HG03139 (cell line): ENCODE measurements around the gene SRD5A1.

Experiments
- ATAC-seq: cut with Tn5 transposase; IDR thresholded peaks from one replicate; pipeline ENCODE4 v1.9.1; 2021; ENCODE audit not compliant: unreplicated experiment

Gene SRD5A1

GRCh38 chr5:6682239-6682638 is 49.0 kb downstream of the SRD5A1 start:
- no peak for ATAC-seq

- no peak for ATAC-seq
Observed at GRCh38 chr5:6683241-6683640, 50.0 kb downstream of the SRD5A1 start.

DNA sequence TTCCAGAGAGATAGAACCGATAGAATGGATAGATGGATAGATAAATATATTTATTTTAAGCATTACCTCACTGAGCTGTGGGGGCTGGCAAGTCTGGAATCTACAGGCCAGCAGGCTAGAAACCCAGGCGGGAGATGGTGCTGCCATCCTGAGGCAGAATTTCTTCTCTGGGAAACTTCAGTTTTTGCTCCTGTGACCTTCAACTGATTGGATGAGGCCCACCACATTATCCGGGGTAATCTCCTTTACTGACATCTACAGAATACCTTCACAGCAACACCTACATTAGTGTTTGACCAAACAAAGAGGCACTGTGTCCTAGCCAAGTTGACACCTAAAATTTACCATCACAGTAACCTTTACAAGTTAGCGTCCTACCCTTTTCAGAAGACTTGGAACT is 50.8 kb downstream of the SRD5A1 start:
- ATAC-seq, result no peak

DNA sequence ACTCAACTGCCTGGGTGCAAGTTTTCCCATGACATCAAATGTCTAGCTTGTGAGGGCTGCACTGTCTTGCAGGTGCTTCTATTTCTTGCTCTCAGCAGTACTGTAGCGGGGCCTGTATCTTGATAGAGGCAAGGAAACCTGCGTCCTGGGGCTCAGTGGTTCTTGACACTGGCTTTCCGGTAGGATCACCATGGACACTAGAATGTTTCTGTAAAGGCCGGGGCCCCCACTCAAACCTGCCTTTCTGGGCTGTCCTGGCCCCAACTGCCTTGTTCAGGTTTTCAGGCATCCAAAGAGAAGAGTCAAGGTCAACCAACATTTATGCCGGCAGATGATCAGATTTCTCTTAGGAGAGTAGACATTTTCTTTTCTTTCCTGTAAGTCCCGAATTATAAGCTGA is 53.3 kb downstream of the SRD5A1 start:
- ATAC-seq, result no peak

GRCh38 chr5:6686915-6687409 is 53.7 kb downstream of the SRD5A1 start:
- no peak for ATAC-seq

GRCh38 chr5:6687505-6687904 is 54.3 kb downstream of the SRD5A1 start:
- ATAC-seq, result no peak

DNA sequence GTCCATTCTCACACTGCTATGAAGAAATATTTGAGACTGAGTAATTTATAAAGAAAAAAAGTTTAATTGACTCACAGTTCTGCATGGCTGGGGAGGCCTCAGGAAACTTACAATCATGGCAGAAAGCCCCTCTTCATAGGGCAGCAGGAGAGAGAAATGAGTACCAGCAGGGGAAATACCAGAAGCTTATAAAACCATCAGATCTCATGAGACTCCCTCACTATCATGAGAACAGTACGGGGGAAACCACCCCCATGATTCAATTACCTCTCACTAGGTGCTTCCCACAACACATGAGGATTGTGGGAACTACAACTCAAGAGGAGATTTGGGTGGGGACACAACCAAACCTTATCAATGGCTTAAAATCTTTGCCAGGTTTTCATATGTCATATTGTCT is 59.7 kb downstream of the SRD5A1 start:
- no peak for ATAC-seq

GRCh38 chr5:6698696-6699095 is 65.5 kb downstream of the SRD5A1 start:
- no peak for ATAC-seq

- ATAC-seq, result no peak
Observed at GRCh38 chr5:6699357-6699756, 66.1 kb downstream of the SRD5A1 start.

- ATAC-seq, result no peak
Observed at GRCh38 chr5:6700074-6700684, 66.9 kb downstream of the SRD5A1 start.

DNA sequence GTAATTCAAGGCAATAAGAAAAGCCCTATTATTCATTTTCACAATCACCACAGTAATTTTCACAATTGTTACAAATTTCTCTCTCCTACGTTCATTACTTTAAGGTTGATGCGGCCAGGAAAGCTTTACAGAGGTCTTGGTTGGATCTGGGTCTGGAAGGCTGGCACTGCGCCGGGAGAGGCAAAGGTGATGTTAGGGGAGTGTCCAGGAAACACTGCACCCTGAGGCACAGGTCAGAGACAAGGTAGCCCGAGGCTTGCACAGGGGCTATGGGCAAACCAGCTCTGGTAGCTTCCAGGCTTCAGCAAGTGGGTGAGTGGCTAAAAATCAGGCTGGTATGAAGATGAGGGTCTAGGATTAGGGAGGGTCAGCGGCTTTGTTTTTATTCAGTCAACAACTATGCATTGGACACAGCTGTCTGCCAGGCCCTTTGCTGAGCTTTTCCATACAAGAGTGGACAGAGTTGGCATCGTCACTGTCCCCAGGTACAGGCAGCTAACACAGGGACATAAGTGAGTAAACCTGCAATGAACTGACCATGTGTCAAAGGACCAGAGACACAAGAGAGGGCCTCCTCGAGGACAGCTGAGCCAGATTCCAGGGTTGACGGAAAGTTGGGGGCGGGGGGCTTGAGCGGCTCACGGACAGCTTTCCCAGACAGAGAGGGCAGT is 67.6 kb downstream of the SRD5A1 start:
- no peak for ATAC-seq

GRCh38 chr5:6701491-6701890 is 68.3 kb downstream of the SRD5A1 start:
- no peak for ATAC-seq

- no peak for ATAC-seq
Observed at GRCh38 chr5:6702633-6703032, 69.4 kb downstream of the SRD5A1 start.

- ATAC-seq, result no peak
Observed at GRCh38 chr5:6703806-6704205, 70.6 kb downstream of the SRD5A1 start.

GRCh38 chr5:6704361-6704851 is 71.2 kb downstream of the SRD5A1 start:
- ATAC-seq, result no peak

GRCh38 chr5:6705088-6705487 is 71.8 kb downstream of the SRD5A1 start:
- no peak for ATAC-seq

DNA sequence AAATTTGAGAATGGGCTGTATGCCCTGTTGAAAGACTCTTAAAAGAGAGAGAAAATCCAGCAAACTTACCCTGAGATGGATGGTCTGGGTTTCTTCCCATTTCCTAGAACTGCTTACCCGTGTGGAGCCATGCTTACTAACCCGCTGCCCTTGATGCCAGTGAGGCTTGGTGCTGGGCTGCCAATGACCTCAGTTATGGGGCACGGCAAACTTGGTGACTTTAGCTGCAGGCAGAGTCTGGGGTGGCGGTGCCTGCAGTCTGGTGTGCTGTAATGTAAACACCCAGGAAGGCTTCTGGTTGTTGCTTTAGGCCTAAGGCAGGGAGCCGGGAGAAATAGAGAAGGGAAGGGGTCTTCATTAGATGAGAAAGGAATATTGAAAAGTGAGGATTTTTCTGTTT is 72.7 kb downstream of the SRD5A1 start:
- no peak for ATAC-seq

GRCh38 chr5:6707852-6708251 is 74.6 kb downstream of the SRD5A1 start:
- ATAC-seq, result no peak

DNA sequence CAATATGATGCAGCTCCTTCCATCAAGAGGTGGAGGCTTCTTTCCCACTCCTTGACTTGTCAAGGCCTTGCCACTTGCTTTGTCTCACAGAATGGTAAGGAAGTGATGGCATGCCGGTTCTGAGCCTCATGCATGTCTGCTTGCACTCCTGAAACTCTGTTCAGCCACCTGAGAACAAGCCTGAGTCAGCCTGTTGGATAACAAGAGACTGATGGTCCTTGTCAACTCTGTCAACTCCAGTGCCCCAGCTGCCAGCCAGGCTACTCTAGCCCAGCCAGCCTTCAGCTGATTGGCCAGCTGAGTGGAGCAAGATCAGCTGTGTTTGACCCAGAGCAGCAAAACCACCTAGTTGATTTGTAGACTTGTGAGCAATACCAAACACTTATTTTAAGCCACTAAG is 75.6 kb downstream of the SRD5A1 start:
- no peak for ATAC-seq

- no peak for ATAC-seq
Observed at GRCh38 chr5:6710070-6710469, 76.8 kb downstream of the SRD5A1 start.

GRCh38 chr5:6710551-6711318 is 77.5 kb downstream of the SRD5A1 start:
- ATAC-seq, result no peak
